ENCODE measurements around the gene OR5K1. TPM values are rescaled to one million over a fixed set of nuclear protein-coding genes. Genes with fewer than 3 reads are reported as not detected.

Gene OR5K1
- total and polyA plus RNA-seq, 2 donors (not counting 3 experiments of a cell fraction or from before 2014, with no cell fraction given) = not detected

GRCh38 chr3:98434412-98434811 lies 28.6 kb upstream of the OR5K1 start:
- H3K27ac ChIP-seq (ENCODE audit: insufficient read depth, low read depth, low read length) = no peak overlapping the region
- H3K9me1 ChIP-seq (replicated peaks; ENCODE audit: control insufficient read depth, extremely low read depth, insufficient read depth, low read length) = no peaks in the 10 kb centered on the region
- H3K9ac ChIP-seq (replicated peaks; ENCODE audit: extremely low read depth, insufficient read depth, low read length) = no peak overlapping the region
- H3K4me3 ChIP-seq (replicated peaks in 1 of 3; ENCODE audit: insufficient read depth in 1 of 3, low read depth in 1 of 3, low read length in 3 of 3) = no peak overlapping the region
- H3K36me3 ChIP-seq (ENCODE audit: control insufficient read depth in 2 of 2, extremely low read depth in 1 of 2, insufficient read depth in 2 of 2, low read length in 2 of 2) = no peaks in the 10 kb centered on the region
- dilution Hi-C loops (cut with MboI; ENCODE audit: extremely low pct_ligation_motif_present, low sequenced_read_pairs) = no loop called here
- FAIRE-seq = no peak
- no peak for DNase-seq (ENCODE audit: low read depth, low spot score)
- no TSS peak for BruUV-seq (replicated peaks)
- H3K9me3 ChIP-seq (replicated peaks; ENCODE audit: control insufficient read depth, insufficient read depth, low read length) = no peaks in the 10 kb centered on the region
- H2AFZ ChIP-seq (ENCODE audit: low read depth, low read length) = no peak overlapping the region
- no peaks in the 10 kb centered on the region for H3K4me1 ChIP-seq (ENCODE audit: control insufficient read depth, extremely low read depth, insufficient read depth, low read length)
- H4K20me1 ChIP-seq (replicated peaks; ENCODE audit: control insufficient read depth, extremely low read depth, insufficient read depth, low read length) = no peaks in the 10 kb centered on the region
- CTCF ChIA-PET = no interaction called here
- POLR2A ChIA-PET = no interaction called here
- no peak overlapping the region for H3K4me2 ChIP-seq (ENCODE audit: insufficient read depth, low read length)
- TF ChIP-seq JUN (IDR thresholded peaks at IDR 0.05; ENCODE audit: borderline replicate concordance, insufficient read depth, insufficient read length, low read depth) = no peak
- TF ChIP-seq MAX (IDR thresholded peaks at IDR 0.05; ENCODE audit: insufficient read depth, insufficient read length) = no peak
- no peak for TF ChIP-seq GATA2 (IDR thresholded peaks at IDR 0.05; ENCODE audit: insufficient read depth, insufficient read length, low read depth, low read length)
- no peak for TF ChIP-seq EZH2 (IDR thresholded peaks at IDR 0.05; ENCODE audit: borderline replicate concordance, low read depth, low read length, severe bottlenecking)
- TF ChIP-seq POLR2A (IDR thresholded peaks at IDR 0.05; ENCODE audit: low read depth, low read length) = no peak
- TF ChIP-seq MYC (IDR thresholded peaks at IDR 0.05; ENCODE audit: low read depth, low read length) = no peak
- TF ChIP-seq POLR2AphosphoS5 (IDR thresholded peaks at IDR 0.05; ENCODE audit: insufficient read depth, low read depth, low read length) = no peak
- no peak for TF ChIP-seq FOS (IDR thresholded peaks at IDR 0.05; ENCODE audit: borderline replicate concordance, insufficient read depth, low read length)
- TF ChIP-seq CTCF (IDR thresholded peaks at IDR 0.05; ENCODE audit: extremely low read depth in 1 of 2, insufficient read depth in 1 of 2, low read depth in 1 of 2, low read length in 2 of 2) = no peak
- intact Hi-C loops (cut with micrococcal nuclease) = no loop called here
- no peaks in the 10 kb centered on the region for H3K27me3 ChIP-seq (ENCODE audit: control insufficient read depth in 2 of 2, insufficient read depth in 2 of 2, low read length in 2 of 2)
- H3K79me2 ChIP-seq (ENCODE audit: control insufficient read depth, insufficient read depth, low read length) = no peaks in the 10 kb centered on the region

Measured in endothelial cell of umbilical vein (primary cell).